HG03558 (cell line): ENCODE data around the gene NPAS3.

ENCODE experiments used
- ATAC-seq: cut with Tn5 transposase; IDR thresholded peaks from one replicate; pipeline ENCODE4 v1.9.1; 2021; ENCODE audit warnings: moderate number of reproducible peaks; ENCODE audit not compliant: unreplicated experiment; ENCODE audit errors: extremely low read depth

Gene NPAS3

GRCh38 chr14:33642691-33643244 is 704.1 kb downstream of the NPAS3 start:
- no peak for ATAC-seq

GRCh38 chr14:33643426-33644181 is 704.9 kb downstream of the NPAS3 start:
- ATAC-seq = no peak

DNA sequence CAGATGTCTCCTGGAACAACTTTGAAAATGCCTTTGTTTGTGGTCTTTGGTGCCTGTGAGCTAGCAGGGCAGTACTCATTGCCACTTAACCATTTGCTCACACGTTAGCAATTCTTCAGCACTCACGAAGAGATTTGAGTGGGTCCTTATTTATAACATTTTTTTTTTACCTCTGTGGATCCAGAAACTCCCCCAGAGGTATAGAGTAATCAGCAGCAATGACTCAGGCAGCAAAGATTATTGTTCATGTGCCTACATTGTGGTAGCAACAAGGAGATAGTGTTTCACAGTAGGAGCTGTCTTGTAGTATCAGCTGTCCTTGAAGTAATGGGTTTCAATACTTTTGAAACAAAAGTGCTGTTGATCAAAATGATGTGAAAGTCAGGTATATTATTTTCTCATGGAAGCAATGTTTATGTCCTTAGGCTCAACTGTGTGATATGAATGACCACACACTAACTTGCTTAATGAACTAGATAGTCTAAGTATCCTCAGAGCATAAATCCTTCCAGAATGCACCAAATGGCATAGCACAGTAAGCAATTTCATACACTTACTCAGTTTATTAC is 708.1 kb downstream of the NPAS3 start:
- no peak for ATAC-seq

- ATAC-seq = no peak
Observed at GRCh38 chr14:33647385-33647786, 708.7 kb downstream of the NPAS3 start.

GRCh38 chr14:33650430-33650829 is 711.8 kb downstream of the NPAS3 start:
- ATAC-seq = no peak

GRCh38 chr14:33652566-33653307 is 714.1 kb downstream of the NPAS3 start:
- no peak for ATAC-seq

DNA sequence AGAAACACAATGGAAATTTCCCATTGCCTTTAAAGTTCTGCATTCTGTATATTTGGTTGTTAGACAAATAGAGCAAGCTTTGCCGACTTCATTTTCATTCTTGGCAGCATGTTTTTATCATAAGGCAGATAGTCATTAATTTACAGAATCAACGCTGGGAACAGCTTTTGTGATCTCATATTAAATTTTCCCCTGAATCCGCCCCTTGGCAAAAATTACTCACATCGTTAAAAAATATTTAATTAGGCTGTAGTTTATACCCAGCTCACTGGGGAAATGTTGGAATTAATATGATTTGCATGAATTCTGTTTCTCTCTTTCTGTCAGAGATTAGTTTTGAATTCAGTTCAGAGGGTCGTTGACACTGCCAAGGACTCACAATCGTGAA is 714.6 kb downstream of the NPAS3 start:
- no peak for ATAC-seq

DNA sequence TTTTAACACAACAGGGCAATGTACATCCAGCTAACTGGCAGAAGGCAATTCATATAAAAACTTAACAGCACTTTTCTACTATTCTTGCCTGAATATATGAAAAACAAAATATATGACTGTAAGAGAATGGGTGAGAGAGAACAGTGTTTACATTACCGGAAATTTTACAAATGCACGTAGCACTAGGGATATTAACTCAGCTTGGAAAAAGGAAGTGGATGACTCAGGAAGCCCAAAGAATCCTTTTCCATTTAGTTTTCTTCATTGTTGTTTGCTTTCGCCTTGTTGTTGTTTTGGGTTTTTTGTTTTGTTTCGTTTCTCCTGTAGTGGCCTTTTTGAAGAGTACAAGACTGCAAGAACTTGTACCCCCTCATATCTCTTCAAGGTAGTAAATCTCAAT is 716.7 kb downstream of the NPAS3 start:
- ATAC-seq = no peak

- ATAC-seq = no peak
Observed at GRCh38 chr14:33657476-33657875, 718.8 kb downstream of the NPAS3 start.

- no peak for ATAC-seq
Observed at GRCh38 chr14:33660248-33660647, 721.6 kb downstream of the NPAS3 start.

DNA sequence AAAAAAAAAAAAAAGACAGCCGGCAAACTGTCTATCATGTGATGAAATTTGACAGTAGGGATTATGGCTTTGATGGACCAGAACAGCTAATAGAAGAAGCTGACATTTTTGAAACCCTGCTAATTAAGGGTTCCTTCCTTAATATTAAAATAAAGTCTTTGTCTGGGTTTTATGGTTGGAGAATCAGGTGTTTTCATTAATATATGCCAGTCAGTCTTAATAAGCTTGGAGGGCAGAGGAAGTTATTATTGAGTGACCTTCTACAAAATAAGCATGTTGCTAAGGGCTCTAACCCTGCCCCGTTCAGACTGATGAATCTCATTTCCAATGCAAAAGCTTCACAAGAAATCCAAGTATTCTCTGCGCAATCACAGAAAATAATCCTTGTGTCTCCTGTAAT is 722.4 kb downstream of the NPAS3 start:
- ATAC-seq = no peak

DNA sequence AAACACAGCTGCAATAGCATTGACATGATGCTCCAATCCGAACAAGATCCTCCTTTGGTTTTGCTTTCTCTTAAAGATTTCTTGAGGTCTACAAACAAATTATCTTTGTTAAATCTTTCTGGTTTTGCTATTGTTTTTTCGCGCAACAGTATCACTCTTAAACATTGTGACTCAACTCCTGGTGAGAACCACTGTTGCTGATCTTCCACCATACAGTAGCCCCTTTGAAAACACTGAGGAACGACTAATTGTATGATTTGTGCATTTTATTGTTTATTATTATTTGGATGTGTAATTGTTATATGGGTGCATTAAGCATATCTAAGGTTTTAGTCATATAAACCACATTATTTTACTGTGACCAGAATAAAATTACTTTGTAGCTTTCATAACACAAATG is 729.4 kb downstream of the NPAS3 start:
- ATAC-seq = no peak

DNA sequence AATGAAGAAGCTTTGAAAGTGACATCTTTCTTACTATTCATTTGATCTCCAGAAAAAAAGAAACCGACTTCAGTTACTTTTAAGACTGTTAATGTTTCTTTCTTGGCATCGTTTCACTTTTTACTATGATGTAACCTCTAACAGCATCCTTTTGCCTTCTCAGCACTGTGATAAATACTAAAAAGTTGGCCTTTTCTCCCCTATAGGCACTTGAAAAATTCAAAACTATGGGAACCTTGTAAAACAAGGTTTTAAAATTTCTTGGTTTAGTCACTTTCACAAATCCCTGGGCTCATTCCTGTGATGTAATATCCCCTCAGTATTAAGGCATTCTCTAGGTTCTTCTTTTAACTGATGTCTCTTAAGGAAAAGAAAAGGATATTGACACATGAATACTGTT is 730.4 kb downstream of the NPAS3 start:
- ATAC-seq = no peak

DNA sequence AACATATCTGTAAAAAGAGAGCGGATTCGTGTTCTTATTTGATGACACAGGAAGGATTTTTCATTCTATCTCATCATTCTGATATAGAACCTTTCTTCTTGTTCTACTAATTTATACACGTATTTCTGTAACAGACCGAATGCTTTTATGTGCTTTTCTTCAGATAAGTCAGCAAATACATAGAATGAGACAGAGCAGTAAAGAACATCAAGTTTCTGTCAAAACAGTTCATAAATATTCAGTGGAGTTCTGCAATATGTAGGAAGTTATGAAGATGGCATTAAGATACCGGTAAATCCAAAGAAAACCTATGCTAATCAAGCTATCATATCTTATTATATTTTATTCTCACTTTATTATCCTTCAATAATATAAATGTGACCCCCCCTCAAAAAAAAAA is 731.6 kb downstream of the NPAS3 start:
- no peak for ATAC-seq

GRCh38 chr14:33671556-33671955 is 732.9 kb downstream of the NPAS3 start:
- no peak for ATAC-seq

GRCh38 chr14:33674927-33675326 is 736.2 kb downstream of the NPAS3 start:
- no peak for ATAC-seq

DNA sequence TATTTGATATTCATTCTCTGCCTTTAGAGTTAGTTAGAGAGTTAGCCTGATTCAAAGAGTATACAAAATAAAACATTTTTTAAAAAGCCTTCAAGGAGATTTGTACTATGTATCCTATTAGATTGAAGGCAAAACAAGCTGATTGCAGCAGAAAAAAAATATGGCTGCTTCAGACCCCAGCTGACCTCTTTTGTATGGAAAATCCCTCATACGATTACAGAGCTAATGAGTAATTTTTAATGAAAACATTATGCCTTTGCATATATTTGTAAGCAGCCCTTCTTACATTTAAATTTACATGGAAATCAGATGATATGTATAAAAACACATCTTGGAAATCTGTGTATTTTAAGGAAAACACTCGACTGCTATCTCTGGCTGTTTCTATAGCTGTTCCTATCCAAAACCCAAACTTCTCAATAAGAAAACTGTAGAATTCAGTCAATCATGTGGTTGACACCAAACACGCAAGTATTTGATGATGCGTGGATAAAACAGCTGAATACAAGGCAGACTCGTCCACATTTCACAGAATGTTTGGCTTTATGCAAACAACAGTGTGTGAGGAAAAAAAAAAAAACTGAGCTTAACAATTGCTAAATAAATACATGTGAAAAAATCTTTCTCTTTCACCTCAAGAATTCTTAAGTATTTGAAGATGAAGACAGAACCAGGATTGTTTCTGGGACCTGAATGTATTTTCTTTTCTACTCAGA is 736.9 kb downstream of the NPAS3 start:
- ATAC-seq = no peak

DNA sequence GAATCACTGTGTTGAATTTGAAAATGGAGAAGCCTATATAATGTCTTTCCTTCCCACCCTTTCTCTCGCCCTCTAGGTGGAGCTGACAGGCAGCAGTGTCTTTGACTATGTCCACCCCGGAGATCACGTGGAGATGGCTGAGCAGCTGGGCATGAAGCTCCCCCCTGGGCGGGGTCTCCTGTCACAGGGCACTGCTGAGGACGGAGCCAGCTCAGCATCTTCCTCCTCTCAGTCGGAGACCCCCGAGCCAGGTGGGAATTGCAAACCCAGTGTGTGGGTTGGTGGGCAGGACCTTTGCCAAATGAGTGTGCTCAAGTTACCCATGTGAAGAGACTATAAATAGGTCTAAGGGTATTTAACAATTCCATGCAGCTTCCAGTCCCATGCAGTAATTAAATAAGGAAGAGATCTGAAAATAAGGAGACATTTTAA is 737.5 kb downstream of the NPAS3 start:
- ATAC-seq = no peak

DNA sequence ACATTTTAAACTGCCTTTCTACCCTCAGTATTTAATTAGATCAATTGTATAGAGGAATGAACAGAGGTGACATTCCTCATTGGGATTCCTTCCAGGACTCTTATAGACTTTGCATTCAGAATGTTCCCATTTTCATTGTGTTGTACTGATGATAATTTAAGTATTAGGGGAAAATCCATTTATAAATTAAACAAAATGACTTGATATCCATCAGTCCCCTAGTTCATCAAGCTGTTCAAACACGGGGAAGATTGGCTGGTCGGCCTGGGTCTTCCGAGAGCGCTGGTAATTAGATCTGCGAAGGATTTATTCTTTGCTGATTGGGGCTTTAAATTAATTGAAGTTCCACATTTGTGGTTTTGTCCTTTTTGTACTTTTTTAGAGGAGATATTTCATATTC is 738.2 kb downstream of the NPAS3 start:
- no peak for ATAC-seq

DNA sequence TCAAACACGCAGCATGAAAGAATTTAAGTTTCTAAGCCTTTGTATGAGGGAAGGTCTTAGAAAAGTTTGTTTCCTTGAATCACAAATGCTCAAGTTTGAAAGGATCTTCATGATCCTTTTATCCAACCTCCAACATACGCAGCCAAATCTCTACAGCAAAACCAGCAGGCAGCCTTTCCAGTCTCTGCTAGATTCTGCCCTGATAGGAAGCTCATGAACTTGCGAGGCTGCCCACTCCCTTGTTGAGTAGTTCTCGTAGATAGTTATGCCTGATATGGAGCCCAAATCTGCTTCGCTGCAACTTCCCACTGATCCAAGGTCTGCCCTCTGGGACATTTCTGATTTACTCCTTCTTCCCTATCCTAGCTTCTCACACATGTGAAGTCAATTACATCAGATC is 739.3 kb downstream of the NPAS3 start:
- ATAC-seq = no peak

DNA sequence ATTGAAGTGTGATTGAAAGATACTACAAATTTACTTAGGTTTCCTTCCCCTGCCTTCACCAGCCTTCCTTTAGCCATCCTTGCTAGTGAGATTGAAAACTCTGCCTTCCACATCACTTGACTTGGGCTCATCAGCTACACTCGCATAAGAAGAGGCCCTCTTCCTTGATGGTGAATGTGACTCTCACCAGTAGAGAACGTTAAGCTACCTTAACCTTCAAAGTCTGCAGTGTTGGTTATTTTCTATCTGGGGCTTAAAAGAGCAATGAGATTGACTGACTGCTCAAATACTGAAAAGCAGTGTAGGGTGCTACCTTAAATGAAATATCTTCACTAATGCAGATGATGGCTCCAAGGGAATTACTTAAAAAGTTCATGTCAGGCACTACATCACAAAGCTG is 740.3 kb downstream of the NPAS3 start:
- no peak for ATAC-seq
